Liver (tissue), 9 donors: Measurements from ENCODE around the gene RBSN. TPM values are rescaled to one million over a fixed set of nuclear protein-coding genes. Genes with fewer than 3 reads are reported as not detected.

Experiments used
- DNase-seq: peaks from one replicate; pipeline ENCODE4 v3.0.0-alpha.2; 2017; ENCODE audit warnings: low spot score
- H3K27ac ChIP-seq, 2 donors: one replicate each; pipeline ENCODE4 v1.7.0; 2013; ENCODE audit warnings: inconsistent platforms in 2 of 2, low read length in 2 of 2, control low read depth in 1 of 2, low read depth in 1 of 2, mild to moderate bottlenecking in 1 of 2
- H3K27me3 ChIP-seq, 4 donors: one replicate each; pipeline versions ENCODE4 v1.6.1 to v1.7.0; 2013; ENCODE audit warnings: low read length in 3 of 4, inconsistent platforms in 1 of 4, mild to moderate bottlenecking in 1 of 4, moderate library complexity in 1 of 4; ENCODE audit not compliant: control insufficient read depth in 4 of 4, insufficient read depth in 4 of 4
- H3K36me3 ChIP-seq, 4 donors: one replicate each; pipeline versions ENCODE4 v1.6.1 to v1.7.0; 2013; ENCODE audit warnings: low read length in 3 of 4, mild to moderate bottlenecking in 3 of 4, low read depth in 1 of 4, moderate library complexity in 1 of 4; ENCODE audit not compliant: control insufficient read depth in 4 of 4, insufficient read depth in 3 of 4
- H3K4me1 ChIP-seq, 4 donors: one replicate each; pipeline versions ENCODE4 v1.6.1 to v1.7.0; 2013; ENCODE audit warnings: low read length in 3 of 4, mild to moderate bottlenecking in 3 of 4, moderate library complexity in 1 of 4; ENCODE audit not compliant: control insufficient read depth in 4 of 4, insufficient read depth in 4 of 4
- H3K4me3 ChIP-seq, 3 donors: one replicate each; pipeline versions ENCODE4 v1.6.1 to v1.7.0; 2013; ENCODE audit warnings: low read length in 3 of 3, control low read depth in 1 of 3, low read depth in 1 of 3, mild to moderate bottlenecking in 1 of 3
- H3K9ac ChIP-seq, 2 donors: one replicate each; pipeline ENCODE4 v1.7.0; 2013; ENCODE audit warnings: low read length in 2 of 2, mild to moderate bottlenecking in 2 of 2, moderate library complexity in 2 of 2, control low read depth in 1 of 2, low read depth in 1 of 2
- H3K9me3 ChIP-seq, 4 donors: one replicate each; pipeline versions ENCODE4 v1.6.1 to v1.7.0; 2013; ENCODE audit warnings: low read length in 3 of 4; ENCODE audit not compliant: control insufficient read depth in 4 of 4
- ATF3 ChIP-seq: IDR thresholded peaks from 2 replicates; pipeline ENCODE4 v1.6.1; 2016; ENCODE audit warnings: antibody characterized with exemption
- EGR1 ChIP-seq, 2 donors: IDR thresholded peaks; 2 replicates each; pipeline ENCODE4 v1.6.1; 2016 to 2018; ENCODE audit warnings: antibody characterized with exemption in 2 of 2, low read depth in 2 of 2
- FOXA1 ChIP-seq: IDR thresholded peaks from 2 replicates; pipeline ENCODE4 v1.6.1; 2016; ENCODE audit warnings: antibody characterized with exemption
- GABPA ChIP-seq, 2 donors: IDR thresholded peaks in 1 of 2; conservative IDR thresholded peaks in 1 of 2; 2 replicates each; pipeline ENCODE4 v1.6.1; 2016; ENCODE audit warnings: antibody characterized with exemption in 2 of 2, mild to moderate bottlenecking in 1 of 2, moderate library complexity in 1 of 2
- HNF4G ChIP-seq: IDR thresholded peaks from 2 replicates; pipeline ENCODE4 v1.6.1; 2016; ENCODE audit warnings: antibody characterized with exemption
- JUND ChIP-seq, 2 donors: IDR thresholded peaks; 2 replicates each; pipeline ENCODE4 v1.6.1; 2016; ENCODE audit warnings: antibody characterized with exemption in 2 of 2
- NR2F2 ChIP-seq: IDR thresholded peaks from 2 replicates; pipeline ENCODE4 v1.6.1; 2016; ENCODE audit warnings: antibody characterized with exemption
- RAD21 ChIP-seq, 2 donors: IDR thresholded peaks; 2 replicates each; pipeline ENCODE4 v1.6.1; 2016; ENCODE audit warnings: antibody characterized with exemption in 2 of 2, mild to moderate bottlenecking in 2 of 2
- REST ChIP-seq: IDR thresholded peaks from 2 replicates; pipeline ENCODE4 v1.6.1; 2016; ENCODE audit warnings: antibody characterized with exemption, mild to moderate bottlenecking
- RXRA ChIP-seq, 2 donors: IDR thresholded peaks; 2 replicates each; pipeline ENCODE4 v1.6.1; 2017 to 2018; ENCODE audit warnings: antibody characterized with exemption in 2 of 2, mild to moderate bottlenecking in 1 of 2
- SP1 ChIP-seq: IDR thresholded peaks from 2 replicates; pipeline ENCODE4 v1.6.1; 2018; ENCODE audit warnings: antibody characterized with exemption, mild to moderate bottlenecking
- TAF1 ChIP-seq: conservative IDR thresholded peaks from 2 replicates; pipeline ENCODE4 v1.6.1; 2016; ENCODE audit warnings: antibody characterized with exemption, mild to moderate bottlenecking
- YY1 ChIP-seq: IDR thresholded peaks from 2 replicates; pipeline ENCODE4 v1.6.1; 2016; ENCODE audit warnings: antibody characterized with exemption, mild to moderate bottlenecking
- ZBTB33 ChIP-seq: IDR thresholded peaks from 2 replicates; pipeline ENCODE4 v1.6.1; 2016; ENCODE audit warnings: antibody characterized with exemption
- WGBS: extraction: QIAGEN DNeasy Blood & Tissue Kit; methylation state at CpG from one replicate; pipeline ENCODE4 v1.1.7; 2013; 5-methylcytosine and 5-hydroxymethylcytosine counted together
- polyA plus RNA-seq, 2 donors: library from polyadenylated mRNA; stranded (reverse) in 1 of 2; unstranded in 1 of 2; fragments of 200-250 nt in 1 of 2; fragments of >200 nt in 1 of 2; fragmentation: Nextera tagmentation in 1 of 2; extraction: Ambion mirVana in 1 of 2; gene quantifications; one replicate each; pipeline versions ENCODE4 v1.2.1 to v1.2.3, GENCODE V29; 2013 to 2015
- total RNA-seq, 2 donors: library from RNA; depleted of rRNA; stranded (reverse); fragments of >200 nt; gene quantifications; one replicate each; pipeline ENCODE4 v1.2.3, GENCODE V29; 2014
- TF ChIP-seq, protein P1 (sequence below): IDR thresholded peaks from 2 replicates; pipeline ENCODE4 v1.6.1; 2016; ENCODE audit warnings: antibody characterized with exemption
- TF ChIP-seq, protein P2 (sequence below): fragments of 150-350 bp; IDR thresholded peaks from 2 replicates; pipeline ENCODE4 v1.5.1; 2017; ENCODE audit warnings: improper control_type of control experiment, low read depth, low read length; ENCODE audit not compliant: missing input control
- donor health status: healthy.
- donor health status: healthy.
- donor health status: healthy.
- donor health status: healthy.
- donor health status: healthy.

The RBSN gene
- total and polyA plus RNA-seq, 4 donors: 5.6 to 18.3 (median 11.9) TPM

DNA sequence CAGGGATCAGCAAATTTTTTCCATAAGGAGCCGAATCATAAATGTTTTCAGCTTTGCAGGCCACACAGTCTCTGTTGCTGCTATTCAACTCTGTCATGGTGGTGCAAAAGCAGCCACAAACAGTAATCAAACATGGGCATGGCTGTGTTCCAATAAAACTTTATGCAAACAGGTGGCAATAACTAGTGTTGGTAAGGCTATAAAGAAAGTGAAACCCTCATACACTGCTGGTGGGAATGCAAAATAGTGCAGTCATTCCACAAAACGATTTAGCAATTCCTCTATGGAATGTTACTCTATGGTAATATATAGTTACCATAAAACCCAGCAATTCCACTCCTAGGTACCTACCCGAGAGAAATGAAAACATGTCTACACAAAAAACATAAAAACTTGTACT lies 19.9 kb downstream of the RBSN start:
- H3K27me3 ChIP-seq: no peaks in the 10 kb centered on the region
- peaks cover 15 to 86% (median 74%) of the 10 kb centered on the region in 4 donors for H3K36me3 ChIP-seq
- no peak overlapping the region for H3K9ac ChIP-seq
- no peak overlapping the region for H3K4me3 ChIP-seq
- 80% methylated on average over 3 of the region's 3 CpGs for WGBS
- no peak for DNase-seq
- no peak overlapping the region for H3K27ac ChIP-seq
- TF ChIP-seq, protein P1, sequence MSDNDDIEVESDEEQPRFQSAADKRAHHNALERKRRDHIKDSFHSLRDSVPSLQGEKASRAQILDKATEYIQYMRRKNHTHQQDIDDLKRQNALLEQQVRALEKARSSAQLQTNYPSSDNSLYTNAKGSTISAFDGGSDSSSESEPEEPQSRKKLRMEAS: no peak
- TF ChIP-seq, protein P2, sequence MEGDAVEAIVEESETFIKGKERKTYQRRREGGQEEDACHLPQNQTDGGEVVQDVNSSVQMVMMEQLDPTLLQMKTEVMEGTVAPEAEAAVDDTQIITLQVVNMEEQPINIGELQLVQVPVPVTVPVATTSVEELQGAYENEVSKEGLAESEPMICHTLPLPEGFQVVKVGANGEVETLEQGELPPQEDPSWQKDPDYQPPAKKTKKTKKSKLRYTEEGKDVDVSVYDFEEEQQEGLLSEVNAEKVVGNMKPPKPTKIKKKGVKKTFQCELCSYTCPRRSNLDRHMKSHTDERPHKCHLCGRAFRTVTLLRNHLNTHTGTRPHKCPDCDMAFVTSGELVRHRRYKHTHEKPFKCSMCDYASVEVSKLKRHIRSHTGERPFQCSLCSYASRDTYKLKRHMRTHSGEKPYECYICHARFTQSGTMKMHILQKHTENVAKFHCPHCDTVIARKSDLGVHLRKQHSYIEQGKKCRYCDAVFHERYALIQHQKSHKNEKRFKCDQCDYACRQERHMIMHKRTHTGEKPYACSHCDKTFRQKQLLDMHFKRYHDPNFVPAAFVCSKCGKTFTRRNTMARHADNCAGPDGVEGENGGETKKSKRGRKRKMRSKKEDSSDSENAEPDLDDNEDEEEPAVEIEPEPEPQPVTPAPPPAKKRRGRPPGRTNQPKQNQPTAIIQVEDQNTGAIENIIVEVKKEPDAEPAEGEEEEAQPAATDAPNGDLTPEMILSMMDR: no peak
- TF ChIP-seq RXRA (IDR thresholded peaks at IDR 0.05) (no peak), EGR1 (IDR thresholded peaks at IDR 0.05; ENCODE audit: low read depth in 2 of 2) (no peak), GABPA (IDR thresholded peaks at IDR 0.05 in 1 of 2, conservative IDR thresholded peaks at IDR 0.05 in 1 of 2) (no peak), JUND (IDR thresholded peaks at IDR 0.05) (no peak), RAD21 (IDR thresholded peaks at IDR 0.05) (no peak), NR2F2 (no peak), TAF1 (no peak), ZBTB33 (no peak), HNF4G (no peak), ATF3 (no peak), YY1 (no peak), SP1 (no peak)
- H3K4me1 ChIP-seq: no peaks in the 10 kb centered on the region
- H3K9me3 ChIP-seq: no peaks in the 10 kb centered on the region

DNA sequence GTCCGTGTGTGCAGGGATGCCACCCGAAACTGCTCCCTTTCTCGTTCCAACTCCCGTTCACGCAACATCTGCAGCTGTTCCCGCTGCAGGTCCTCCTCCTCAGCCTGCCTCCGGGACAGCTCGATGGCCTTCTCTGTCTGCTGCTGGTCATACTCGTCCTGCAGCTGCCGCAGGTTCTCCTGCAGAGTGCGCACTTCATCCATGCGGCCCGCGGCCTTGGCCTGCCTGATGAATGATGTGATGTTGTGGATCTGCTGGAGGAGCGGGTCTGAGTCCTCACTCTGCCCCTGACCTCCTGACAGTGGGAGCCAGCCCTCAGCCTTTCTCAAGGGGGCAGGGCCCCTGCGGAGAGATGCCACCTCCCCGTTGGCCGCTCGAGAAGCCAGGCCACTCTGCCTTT lies 24.4 kb downstream of the RBSN start:
- no peak overlapping the region for H3K9ac ChIP-seq
- no peaks in the 10 kb centered on the region for H3K27me3 ChIP-seq
- TF ChIP-seq HNF4G: no peak
- no peak for TF ChIP-seq EGR1 (IDR thresholded peaks at IDR 0.05; ENCODE audit: low read depth in 2 of 2)
- no peak for TF ChIP-seq REST
- TF ChIP-seq TAF1: no peak
- no peak for TF ChIP-seq FOXA1
- DNase-seq: no peak
- WGBS: 98% methylated on average over 19 of the region's 19 CpGs
- no peaks in the 10 kb centered on the region for H3K4me1 ChIP-seq
- peaks cover 10 to 70% (median 58%) of the 10 kb centered on the region in 4 donors for H3K36me3 ChIP-seq
- H3K27ac ChIP-seq: no peak overlapping the region
- H3K4me3 ChIP-seq: no peak overlapping the region
- H3K9me3 ChIP-seq: no peaks in the 10 kb centered on the region
